ENCODE data around the gene HACL1.

HACL1 gene

DNA sequence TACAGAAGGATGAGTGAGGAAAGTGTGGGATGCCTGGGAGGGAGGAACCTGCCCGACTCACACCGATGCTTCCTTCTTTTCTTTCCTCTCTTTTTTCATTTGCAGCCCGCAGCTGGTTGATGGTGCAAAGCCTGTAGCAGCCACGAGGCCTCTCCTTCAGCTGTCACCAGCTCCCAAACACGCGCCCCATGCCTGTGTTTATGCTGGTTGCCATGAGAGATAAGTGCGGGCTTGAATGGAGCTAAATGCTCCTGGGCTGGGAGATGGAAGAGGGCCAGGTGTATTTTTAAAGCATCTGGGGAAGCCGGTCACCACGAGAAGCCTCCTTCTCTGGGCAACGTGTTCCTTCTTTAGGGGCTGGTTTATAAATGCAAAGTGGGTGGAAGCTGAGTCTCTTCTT, 89.2 kb downstream of the HACL1 start:
- peak in 25 of 42 donors; percentile 8 to 55 (median 26) for DNase-seq
- intact Hi-C loops (cut with DNase I): no loop called here

DNA sequence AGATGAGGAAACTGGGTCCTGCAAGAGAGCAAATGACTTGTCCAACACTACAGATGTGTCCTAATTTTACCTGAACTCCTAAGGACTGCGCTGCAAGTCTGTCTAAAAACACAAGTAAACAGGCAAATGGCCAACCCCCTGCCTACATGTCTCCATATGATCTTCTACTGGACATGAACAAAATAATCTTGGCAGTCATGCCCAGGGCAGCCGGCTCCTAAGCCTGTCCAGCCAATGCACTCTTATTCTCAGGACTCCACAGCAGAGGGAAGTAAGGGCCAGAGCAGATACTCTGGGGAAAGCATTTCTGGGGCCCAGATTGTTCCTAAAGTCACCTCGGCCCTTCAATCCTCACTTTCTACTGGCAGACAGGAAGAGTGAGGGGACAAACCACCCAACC, 90.2 kb downstream of the HACL1 start:
- intact Hi-C loops (cut with DNase I): no loop called here
- DNase-seq: no peak

Data from head of caudate nucleus (tissue), 42 donors.